Astrocyte of the spinal cord (primary cell): ENCODE measurements around the gene ANKMY2.

Experiments
- DNase-seq: peaks from one replicate; pipeline ENCODE4 v3.0.0; 2011; ENCODE audit warnings: low read depth, low spot score
- H3K4me3 ChIP-seq: 2 replicates; pipeline ENCODE4 v1.5.1; 2011; ENCODE audit warnings: low read depth, mild to moderate bottlenecking, low read length, moderate library complexity
- in situ Hi-C: cut with HindIII; loops from 2 replicates; pipeline ENCODE4 v1.10.0; 2017; ENCODE audit warnings: low sequenced_read_pairs
- TF ChIP-seq, protein P1 (sequence below): IDR thresholded peaks from 2 replicates; pipeline ENCODE4 v1.5.1; 2012; ENCODE audit warnings: low read depth, mild to moderate bottlenecking, low read length, inconsistent platforms

Gene ANKMY2

DNA sequence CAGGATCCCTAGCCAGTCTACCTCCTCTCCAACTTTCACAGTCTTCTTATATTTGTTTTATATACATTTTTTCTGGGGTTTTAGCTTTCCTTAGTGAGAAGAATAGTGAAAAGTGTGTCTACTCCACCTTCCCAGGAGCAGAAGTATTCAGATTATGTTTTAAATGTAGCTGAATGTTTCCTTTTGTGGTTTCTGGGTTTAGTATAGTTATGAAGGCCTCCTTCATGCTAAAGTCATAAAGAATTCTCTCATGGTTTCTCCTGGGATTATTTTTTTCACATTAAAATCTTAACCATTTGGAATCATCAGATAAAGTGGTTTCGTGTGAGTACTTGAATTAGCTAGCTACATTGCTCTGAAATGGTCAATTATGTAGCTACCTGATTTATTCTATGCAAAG, 50.9 kb downstream of the ANKMY2 start:
- TF ChIP-seq, protein P1, sequence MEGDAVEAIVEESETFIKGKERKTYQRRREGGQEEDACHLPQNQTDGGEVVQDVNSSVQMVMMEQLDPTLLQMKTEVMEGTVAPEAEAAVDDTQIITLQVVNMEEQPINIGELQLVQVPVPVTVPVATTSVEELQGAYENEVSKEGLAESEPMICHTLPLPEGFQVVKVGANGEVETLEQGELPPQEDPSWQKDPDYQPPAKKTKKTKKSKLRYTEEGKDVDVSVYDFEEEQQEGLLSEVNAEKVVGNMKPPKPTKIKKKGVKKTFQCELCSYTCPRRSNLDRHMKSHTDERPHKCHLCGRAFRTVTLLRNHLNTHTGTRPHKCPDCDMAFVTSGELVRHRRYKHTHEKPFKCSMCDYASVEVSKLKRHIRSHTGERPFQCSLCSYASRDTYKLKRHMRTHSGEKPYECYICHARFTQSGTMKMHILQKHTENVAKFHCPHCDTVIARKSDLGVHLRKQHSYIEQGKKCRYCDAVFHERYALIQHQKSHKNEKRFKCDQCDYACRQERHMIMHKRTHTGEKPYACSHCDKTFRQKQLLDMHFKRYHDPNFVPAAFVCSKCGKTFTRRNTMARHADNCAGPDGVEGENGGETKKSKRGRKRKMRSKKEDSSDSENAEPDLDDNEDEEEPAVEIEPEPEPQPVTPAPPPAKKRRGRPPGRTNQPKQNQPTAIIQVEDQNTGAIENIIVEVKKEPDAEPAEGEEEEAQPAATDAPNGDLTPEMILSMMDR = no peak
- in situ Hi-C loops = no loop called here
- peak; percentile 26 for DNase-seq
- H3K4me3 ChIP-seq = no peak overlapping the region

DNA sequence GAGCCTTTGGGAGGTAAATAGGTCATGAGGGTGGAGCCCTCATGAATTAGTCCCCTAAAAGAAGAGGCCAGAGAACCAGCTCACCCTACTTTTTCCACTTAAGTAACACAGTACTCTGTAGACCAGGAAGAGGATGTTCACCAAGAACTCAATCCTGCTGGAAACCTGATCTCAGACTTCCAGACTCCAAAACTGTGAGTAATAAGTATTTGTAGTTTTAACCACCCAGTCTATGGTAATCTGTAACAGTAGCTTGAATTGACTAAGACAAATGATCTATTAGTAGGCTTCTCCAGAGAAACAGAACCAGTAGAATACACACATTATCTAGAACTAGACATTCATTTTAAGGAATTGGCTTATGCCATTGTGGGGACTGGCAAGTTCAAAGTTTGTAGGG, 51.5 kb downstream of the ANKMY2 start:
- no peak overlapping the region for H3K4me3 ChIP-seq
- in situ Hi-C loops = no loop called here
- TF ChIP-seq, protein P1 = no peak
- peak; percentile 50 for DNase-seq

DNA sequence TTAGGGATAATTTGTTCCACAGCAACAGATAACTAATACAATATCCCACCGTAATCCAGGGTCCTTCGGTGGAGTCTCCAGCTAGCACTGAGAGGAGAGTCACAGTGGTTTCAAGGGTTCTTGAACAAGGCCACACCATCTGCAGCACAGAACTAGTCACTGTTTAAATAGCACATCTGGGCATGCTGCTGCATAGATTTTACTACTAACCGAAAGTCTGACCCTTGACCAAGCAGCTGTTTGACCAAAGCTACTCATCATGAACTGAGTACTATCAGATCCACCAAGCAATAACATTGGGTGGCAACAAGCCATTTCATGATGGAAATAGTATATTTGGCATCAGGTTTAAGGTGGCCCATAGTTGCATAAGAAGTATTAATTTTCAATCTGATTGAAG, 53.2 kb downstream of the ANKMY2 start:
- TF ChIP-seq, protein P1 = no peak
- DNase-seq = no peak
- in situ Hi-C loops = no loop called here
- H3K4me3 ChIP-seq = no peak overlapping the region

DNA sequence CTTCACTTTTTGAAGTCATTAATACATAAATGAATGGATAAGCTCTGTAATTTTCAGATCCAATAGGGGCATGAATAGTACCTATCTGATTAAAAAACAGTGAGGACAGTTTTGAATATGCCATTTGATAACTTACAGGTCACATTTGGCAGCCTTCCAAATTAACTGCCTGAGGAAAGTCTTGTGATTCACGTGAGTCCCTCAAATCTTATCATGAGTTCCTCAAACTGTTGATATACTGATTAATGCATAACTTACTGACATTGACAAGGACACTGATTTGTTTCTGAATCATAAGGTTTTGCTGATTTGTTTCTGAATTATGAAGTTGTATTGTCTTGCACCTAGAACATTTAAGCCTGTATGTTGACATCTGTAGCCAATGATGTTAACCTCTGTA, 55.1 kb downstream of the ANKMY2 start:
- TF ChIP-seq, protein P1 = no peak
- in situ Hi-C loops = no loop called here
- H3K4me3 ChIP-seq = no peak overlapping the region
- DNase-seq = no peak

DNA sequence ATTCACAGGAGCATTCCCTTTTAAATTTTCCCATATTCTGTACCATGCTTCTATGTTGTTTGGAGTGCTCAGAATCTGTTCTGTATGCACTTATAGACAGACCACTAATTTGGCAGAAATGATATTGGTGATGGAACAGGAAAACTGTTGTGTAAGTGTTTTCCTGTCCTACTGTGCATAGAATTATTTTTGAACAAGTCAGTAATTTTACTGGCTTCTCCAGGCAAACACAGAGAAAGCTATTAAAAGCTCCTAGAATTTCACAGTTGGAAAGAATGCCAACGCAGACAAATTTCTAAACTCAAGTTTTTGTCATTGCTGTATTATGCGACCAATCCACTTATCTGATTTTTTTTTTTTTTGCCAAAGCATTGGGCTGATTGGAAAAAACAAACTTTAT, 55.7 kb downstream of the ANKMY2 start:
- no peak for DNase-seq
- H3K4me3 ChIP-seq = no peak overlapping the region
- in situ Hi-C loops = no loop called here
- TF ChIP-seq, protein P1 = no peak

DNA sequence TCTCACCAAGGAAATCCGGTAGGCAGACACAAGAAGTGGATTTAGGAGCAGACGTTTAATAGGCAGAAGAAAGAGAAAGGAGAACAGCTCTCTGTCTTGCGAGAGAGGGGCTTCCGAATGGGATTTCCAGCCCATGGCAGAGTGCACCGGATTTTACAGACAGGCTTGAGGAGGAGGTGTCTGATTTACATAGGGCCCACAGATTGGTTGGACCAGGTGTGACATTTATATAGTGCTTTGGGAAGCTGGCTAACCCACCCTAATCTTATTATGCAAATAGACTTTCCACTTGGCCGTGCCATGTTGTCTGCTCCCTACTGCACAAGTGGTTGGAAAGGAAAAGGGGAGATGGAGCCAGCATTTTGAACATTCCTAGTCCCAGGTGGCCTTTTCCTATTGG, 57.8 kb downstream of the ANKMY2 start:
- no peak overlapping the region for H3K4me3 ChIP-seq
- TF ChIP-seq, protein P1 = no peak
- in situ Hi-C loops = no loop called here
- DNase-seq = no peak

DNA sequence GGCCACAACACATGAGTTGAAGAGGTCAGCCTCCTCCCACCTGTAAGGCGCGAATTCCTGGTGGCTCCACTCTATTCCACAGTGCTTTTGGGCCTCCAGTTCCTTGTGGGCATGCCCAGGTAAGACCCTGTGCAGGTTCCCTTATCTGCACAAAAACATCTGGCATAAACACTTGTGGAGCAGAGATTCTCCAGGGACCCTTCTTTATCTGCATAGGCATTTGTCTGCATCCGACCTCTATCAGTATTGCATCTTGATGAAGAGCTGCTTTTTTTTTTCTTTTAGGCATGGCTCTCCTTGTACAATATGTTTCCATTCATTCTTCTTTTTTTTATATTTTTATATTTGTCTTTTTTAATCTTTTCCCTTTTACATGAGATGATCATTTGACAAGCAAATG, 58.4 kb downstream of the ANKMY2 start:
- TF ChIP-seq, protein P1 = no peak
- in situ Hi-C loops = no loop called here
- no peak overlapping the region for H3K4me3 ChIP-seq
- no peak for DNase-seq
